ENCODE measurements around the gene FFAR4.

Gene FFAR4

GRCh38 chr10:93572606-93573005 lies 6.1 kb downstream of the FFAR4 start:
- DNase-seq (ENCODE audit: low spot score) = no peak

DNA sequence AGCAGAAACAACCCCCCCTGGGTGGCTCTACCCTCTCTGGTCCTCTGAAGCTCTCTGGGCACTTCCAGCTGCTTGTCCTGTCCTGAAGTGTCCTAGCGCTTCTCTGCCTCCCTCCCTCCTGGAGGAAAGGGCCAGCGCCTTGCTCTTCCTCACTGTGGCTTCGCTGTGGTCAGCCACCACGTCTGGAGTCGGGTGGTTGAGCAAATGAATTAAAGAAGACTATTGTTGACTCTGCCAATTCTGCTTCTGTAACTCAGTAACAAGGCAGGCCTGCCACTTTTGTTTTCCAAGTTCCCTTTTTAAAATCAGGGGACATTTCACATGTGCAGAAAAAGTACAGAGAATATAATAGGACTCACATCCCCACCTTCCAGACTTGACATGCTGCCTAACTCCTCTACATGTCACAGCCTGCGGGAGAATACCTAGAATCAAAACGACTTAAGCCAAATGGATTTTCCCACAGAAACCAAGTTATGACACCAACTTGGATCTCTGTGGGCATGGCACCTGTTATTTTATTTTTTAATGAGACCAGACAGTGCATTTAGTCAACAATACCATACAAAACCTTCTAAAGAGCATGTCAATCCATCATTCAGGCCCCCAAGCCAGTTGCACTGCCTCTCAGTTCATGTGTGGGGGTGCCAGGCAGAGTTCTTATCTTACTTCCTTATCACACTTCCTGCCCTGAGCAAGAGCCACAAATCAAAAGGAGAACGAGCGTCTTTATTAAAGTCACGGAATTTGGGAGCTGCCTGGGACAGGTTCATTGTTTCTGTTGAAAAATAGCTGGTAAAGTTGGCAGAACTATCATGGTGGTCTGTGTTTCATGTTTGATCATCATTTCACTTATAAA lies 6.8 kb downstream of the FFAR4 start:
- DNase-seq (ENCODE audit: low spot score) = peak; percentile 29

GRCh38 chr10:93573924-93574323 lies 7.5 kb downstream of the FFAR4 start:
- no peak for DNase-seq (ENCODE audit: low spot score)

DNA sequence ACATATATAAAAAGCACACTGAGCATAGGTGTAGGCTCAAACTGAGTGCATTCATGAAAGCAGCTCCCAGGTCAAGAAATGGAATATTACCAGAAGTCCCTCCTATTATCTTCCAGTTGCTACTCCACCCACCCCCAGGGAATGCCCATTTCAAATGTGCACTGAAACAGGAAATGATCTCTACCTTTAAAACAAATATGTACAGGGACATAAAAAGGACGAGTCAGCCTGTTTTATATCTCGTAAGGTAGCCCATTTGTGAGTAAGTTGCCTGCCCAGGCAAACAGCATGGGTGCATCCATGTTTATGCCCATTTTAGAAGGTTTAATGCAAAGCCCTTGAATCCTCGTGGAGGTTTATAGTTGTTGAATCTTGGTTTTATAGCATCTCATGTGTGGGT lies 10.4 kb downstream of the FFAR4 start:
- peak; percentile 27 for DNase-seq (ENCODE audit: low spot score)

- no peak for DNase-seq (ENCODE audit: low spot score)
Measured at GRCh38 chr10:93577565-93577964, 11.1 kb downstream of the FFAR4 start.

DNA sequence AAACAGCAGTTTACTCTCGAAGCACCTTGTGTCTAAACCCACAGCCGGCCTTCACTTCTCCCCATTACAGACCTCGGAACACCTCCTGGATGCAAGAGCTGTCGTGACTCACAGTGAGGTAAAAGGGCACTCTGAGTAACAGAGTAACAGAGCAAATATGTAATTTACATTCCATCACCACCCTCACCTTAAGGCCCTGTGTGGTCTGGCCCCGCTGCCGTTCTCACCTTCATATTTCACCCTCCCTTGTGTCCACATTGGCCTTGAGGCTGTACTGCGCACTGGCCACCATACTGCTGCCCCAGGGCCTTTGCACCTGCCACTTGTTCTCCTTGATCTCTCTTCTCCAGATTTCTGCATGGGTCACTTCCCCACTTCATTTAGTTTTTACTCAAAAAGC lies 12.6 kb downstream of the FFAR4 start:
- peak; percentile 76 for DNase-seq (ENCODE audit: low spot score)

GRCh38 chr10:93579985-93580711 lies 13.7 kb downstream of the FFAR4 start:
- DNase-seq (ENCODE audit: low spot score) = no peak

- DNase-seq (ENCODE audit: low spot score) = peak; percentile 16
Measured at GRCh38 chr10:93580828-93581227, 14.4 kb downstream of the FFAR4 start.

- DNase-seq (ENCODE audit: low spot score) = no peak
Measured at GRCh38 chr10:93584445-93584844, 18.0 kb downstream of the FFAR4 start.

DNA sequence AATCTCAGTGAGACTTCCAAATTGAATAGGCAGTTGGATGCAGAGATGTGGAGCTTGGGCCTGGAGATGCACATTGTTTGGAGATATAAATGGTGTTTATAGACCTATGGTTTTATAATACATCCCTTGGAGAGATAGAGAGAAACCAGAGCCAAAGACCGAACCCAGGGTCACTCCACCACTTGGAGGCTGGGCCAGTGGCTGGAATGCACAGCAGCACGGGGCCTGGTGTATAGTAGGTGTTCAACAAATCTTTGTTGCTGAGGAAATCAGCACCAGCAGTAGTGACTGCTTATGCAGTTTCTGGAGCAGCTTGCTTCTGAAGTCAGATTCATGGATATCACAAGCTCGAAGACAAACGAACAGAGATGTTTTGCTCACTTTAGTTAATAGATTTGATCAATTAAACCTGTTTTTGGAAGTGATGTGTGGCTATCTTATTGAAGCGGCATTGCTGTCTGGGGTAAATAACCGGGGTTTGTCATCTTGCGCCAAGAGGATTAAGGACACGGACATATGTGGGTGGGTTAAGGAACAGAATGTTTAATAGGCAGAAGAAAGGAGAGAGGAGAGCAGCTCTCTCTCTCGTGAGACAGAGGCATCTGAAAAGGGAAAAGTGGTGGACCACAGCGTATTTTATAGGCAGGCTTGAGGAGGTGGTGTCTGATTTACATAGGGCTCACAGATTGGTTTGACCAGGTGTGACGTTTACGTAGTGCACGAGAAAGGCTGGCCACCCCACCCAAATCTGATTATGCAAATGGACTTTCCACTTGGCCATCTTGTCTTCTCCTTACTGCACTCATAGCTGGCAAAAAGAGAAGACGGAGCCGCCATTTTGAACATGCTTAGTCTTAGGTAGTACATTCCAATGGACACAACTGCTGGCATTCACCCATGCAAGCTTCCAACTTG lies 23.4 kb downstream of the FFAR4 start:
- DNase-seq (ENCODE audit: low spot score) = no peak

DNA sequence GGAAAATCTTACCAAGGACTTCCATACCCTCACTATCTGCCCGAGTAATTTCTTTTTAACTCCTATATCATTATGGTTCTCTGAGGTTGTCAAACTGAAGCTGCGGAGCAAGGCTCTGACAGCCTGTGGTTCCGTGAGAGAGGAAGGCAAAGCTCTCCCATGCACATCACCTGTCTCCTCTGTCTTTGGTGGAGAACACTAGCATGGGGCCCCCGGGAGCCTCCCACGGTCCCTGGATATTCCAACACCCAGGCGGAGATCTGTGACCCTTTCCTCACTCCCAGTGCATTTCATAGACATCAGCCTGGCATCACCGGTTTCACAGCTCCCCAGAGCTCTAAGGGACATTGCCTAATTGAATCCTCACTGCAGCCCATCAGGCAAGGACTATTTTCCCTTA lies 24.2 kb downstream of the FFAR4 start:
- DNase-seq (ENCODE audit: low spot score) = no peak

DNA sequence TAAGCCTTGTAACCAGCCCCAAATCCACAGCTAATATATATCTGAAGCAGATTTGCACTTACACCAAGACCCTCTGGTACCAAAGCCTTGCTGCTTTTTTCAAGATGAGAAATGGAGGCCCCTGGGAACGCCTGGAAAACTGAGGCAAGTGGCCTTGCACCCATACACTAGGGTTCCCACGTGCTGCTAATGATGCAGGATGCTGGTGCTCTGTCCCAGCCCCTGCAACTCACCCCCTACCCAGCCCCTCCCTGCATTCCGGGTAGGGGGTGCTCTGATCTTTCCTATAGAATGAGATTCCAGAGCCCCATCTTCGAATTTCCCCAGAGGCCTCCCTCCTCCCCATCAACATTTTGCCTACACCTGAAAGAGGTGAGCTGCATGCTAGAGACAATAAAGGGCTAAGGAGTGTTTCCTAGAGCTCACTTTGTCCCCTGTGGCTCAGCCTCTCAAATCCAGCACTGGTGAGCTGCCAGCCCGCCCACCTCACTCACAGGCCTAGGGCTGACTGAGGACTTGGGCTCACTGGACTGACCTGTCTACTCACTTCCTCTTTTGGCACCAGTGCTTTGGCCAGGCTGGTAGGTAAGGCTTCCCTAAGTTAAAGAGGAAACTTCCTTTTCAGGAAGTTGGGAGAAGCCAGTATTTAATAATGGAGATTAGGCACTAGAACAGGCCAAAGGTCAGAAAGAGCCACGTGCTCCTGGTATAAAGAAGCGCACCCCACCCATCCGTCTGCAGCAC lies 24.8 kb downstream of the FFAR4 start:
- DNase-seq (ENCODE audit: low spot score) = no peak

DNA sequence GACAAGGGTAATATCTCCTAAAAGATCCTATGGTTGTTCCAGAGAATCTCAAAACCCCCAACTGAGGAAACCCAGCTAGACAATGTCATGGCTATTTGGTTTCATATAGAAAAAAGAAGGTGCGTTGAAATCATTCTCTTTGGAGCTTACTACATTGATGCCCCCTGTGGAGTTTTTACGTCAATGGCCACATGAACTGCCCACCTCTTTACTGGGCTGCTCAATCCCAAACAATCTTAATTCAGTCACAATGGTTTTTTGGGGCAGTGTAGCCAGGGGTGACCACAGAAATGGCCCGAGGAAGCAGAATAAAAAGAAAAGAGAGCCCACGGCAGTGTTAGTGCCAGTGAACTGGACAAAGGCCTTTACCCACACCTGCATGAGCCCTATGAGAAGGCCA lies 26.8 kb downstream of the FFAR4 start:
- DNase-seq (ENCODE audit: low spot score) = no peak

DNA sequence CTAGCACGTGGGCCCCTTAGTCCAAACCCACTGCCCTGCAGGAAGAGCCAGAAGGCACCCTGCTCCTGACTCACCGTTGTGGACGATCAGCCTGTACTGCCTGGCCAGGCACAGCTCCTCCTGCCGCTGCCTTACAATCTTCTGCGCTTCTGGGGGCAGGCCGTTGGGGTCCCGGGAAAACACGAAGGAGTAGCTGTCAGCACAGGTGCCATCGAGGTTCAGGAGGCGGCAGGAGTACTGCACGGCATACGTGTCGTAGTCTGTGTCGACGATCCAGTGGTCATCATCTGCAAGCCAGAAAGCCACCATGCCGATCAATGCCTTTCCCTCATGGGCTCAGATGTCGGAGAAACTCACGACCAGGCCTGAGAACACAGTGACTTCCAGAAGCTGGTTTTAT lies 27.3 kb downstream of the FFAR4 start:
- no peak for DNase-seq (ENCODE audit: low spot score)

DNA sequence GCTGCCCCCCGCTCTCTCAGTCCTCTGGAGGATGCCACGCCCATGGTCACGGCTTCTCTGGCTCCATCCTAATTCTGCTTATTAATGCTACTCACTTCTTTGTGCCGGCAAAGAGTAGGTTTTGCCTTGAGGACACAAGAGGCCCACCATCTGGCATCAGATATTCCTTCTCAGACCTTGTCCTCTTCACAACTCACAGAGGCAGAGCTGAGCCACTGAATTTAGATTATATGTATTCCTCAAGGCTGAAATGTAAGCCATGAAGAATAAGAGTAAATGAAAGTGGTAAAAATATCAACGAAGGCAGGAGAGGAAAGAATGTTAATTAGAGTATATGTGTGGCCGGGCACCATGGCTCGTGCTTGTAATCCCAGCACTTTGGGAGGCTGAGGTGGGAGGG lies 28.1 kb downstream of the FFAR4 start:
- no peak for DNase-seq (ENCODE audit: low spot score)

DNA sequence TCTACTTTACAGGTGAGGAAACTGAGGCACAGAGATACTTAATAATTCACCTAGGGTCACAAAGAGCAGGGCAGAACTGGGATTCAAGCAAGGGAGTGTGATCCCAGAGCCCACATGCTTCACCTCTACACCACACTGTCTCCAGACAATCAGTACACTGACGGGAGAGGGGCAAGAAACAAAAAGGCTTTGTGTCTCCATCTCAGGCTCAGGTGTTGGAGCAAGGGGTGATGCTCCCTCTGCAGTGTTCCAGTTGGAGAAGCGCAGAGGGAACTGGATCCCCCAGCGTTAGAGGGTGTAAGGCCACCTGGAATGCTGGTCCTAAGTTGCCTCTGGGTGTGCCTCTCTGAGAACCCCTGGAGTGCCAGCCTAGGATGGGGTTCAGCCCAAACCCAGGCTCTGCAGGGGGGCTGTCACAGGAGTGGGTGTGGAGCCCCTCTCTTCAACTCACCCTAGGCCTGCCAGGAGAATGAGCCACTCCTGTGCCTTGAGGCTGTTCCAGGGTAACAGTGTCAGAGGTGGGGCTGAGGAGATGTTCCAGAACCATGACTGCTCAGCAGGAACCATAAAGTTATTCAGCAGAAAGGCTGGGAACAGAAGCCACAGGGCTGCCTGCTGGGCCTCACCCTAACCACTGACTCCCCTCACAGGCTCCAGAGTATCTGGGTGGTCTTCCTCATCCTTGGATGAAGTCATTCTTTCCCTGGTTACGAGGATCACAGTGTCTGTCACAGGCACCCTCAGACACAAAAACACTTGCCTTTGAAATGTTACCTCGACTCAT lies 29.1 kb downstream of the FFAR4 start:
- DNase-seq (ENCODE audit: low spot score) = no peak

GRCh38 chr10:93596539-93596938 lies 30.1 kb downstream of the FFAR4 start:
- no peak for DNase-seq (ENCODE audit: low spot score)

DNA sequence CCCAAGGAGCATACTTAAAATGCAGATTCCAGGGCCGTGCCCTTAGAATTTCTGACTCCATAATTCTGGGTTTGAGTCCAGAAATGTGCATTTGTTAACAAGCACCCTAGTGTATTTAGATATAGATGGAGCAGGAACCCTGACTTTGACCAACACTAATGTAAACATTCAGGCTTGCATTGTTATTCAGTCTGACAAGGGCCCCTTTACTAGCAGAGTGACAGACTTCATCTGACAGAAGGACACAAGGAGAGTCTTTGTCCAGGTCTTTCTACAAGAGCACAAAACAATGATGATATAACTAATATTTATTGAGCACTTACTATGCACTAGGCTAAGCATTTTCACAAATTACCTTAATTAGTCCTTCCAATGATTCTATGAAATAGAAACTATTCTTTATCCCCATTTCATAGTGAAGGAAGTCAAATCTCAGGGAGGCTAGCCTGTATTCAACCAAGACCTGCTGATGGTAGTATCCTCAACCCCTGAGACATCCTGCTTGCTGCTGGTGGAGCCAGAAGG lies 30.7 kb downstream of the FFAR4 start:
- DNase-seq (ENCODE audit: low spot score) = no peak

DNA sequence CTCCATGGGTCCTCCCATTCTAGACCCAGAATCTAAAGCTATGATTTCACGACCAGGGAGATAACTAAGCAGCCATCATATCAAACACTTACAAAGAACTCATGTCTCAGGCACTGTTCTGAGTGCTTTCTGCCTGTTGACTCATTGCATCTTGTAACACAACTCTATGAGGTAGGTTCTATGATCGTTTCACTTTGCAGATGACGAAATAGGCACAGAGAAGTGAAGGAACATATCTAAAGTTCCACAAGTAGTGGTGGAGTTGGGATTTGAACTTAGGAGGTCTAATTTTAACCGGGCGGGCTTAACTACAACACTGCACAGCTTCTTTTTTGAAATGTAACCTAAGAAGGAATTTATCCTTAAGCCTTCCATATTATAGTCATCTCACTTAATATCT lies 31.7 kb downstream of the FFAR4 start:
- DNase-seq (ENCODE audit: low spot score) = no peak

- DNase-seq (ENCODE audit: low spot score) = no peak
Measured at GRCh38 chr10:93599335-93599734, 32.9 kb downstream of the FFAR4 start.

DNA sequence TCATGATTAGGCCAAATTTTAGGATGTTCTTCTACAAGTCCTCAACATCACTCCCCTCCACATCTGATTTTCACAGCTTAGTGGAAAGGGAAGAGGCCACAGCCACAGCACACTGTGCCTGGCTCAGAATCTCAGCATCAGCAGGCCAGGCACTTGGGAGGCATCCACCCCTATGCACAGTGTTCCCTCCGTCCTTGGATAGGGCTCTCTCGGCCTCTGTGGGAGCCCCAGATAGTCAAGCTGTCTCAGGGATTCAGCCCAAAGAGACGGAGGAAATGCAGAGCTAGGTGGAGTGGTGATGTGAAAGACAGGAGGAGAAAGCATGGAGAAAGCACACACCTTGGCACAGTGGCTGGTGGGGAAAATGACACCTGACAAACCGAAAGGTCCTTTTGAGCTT lies 33.3 kb downstream of the FFAR4 start:
- DNase-seq (ENCODE audit: low spot score) = no peak

Data from kidney tubule cell (primary cell).